GDM1 (cell line): ENCODE results near the gene NPR3.

Experiments
- DNase-seq: peaks from one replicate; lab custom pipeline; 2025; lab: John Stamatoyannopoulos, UW

Gene NPR3

DNA sequence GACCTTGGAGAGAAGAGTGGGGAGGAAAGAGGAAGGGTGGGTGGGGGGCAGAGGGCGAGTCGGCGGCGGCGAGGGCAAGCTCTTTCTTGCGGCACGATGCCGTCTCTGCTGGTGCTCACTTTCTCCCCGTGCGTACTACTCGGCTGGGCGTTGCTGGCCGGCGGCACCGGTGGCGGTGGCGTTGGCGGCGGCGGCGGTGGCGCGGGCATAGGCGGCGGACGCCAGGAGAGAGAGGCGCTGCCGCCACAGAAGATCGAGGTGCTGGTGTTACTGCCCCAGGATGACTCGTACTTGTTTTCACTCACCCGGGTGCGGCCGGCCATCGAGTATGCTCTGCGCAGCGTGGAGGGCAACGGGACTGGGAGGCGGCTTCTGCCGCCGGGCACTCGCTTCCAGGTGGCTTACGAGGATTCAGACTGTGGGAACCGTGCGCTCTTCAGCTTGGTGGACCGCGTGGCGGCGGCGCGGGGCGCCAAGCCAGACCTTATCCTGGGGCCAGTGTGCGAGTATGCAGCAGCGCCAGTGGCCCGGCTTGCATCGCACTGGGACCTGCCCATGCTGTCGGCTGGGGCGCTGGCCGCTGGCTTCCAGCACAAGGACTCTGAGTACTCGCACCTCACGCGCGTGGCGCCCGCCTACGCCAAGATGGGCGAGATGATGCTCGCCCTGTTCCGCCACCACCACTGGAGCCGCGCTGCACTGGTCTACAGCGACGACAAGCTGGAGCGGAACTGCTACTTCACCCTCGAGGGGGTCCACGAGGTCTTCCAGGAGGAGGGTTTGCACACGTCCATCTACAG, 760 bp downstream of the NPR3 start:
- DNase-seq = peak; percentile 31

DNA sequence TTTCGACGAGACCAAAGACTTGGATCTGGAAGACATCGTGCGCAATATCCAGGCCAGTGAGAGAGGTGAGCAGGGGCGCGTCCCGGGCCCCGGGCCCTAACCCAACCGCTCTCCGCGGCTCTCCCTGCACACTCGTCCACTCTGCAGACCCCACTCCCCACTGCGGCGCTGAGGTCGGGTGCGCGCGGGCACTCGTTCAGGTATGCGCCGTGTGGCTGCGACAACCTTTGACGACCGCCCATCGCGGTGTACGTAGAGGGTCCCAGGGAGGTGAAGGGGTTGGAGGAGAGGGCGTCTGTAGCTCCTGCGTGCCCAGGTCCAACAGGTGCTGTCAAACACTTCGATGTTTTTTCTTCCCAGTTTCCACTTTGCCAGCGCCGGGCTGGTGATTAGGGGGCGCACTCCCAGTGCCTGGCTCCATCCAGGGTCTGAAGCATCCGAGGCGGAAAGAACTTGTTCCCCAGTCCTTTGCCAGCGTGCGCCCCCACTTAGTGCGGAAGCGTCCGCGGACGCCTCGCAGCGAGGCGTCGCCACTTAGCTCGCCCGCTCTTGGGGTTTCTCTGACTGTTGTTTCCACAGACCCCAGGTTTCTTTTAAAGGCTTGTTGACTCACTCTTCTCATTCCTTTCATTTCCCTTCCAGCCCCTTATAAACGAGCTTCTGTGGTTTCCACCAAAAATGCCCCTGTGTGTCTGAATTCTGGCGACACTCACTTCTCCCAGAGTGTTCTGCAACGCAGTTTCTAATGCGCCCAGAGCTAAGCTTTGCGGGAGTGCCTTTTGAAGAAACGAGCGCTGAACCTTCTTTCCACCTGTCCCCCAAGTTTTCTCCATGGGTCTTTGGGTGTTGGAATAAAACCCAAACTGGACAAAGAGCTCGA, 1.6 kb downstream of the NPR3 start:
- DNase-seq = no peak

DNA sequence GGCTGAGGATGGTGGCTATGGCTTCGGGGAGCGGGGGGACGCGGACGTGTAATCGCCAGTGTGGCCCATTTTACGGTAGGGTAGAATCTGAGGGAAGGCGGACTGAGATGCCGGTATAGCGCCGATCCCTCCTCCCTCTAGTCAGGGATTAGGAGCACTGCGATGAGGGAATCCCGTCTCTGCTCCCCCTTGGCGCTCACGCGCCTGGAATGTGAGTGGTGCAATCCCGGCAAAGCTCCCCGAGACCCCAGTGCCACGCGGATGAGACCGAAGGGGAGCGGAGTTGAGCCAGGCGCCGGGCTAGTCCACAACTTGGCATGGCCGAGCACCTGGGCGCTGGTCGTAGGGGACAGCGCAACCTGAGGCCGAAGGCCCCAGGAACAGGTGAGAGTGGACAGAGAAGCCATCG, 2.2 kb downstream of the NPR3 start:
- no peak for DNase-seq

DNA sequence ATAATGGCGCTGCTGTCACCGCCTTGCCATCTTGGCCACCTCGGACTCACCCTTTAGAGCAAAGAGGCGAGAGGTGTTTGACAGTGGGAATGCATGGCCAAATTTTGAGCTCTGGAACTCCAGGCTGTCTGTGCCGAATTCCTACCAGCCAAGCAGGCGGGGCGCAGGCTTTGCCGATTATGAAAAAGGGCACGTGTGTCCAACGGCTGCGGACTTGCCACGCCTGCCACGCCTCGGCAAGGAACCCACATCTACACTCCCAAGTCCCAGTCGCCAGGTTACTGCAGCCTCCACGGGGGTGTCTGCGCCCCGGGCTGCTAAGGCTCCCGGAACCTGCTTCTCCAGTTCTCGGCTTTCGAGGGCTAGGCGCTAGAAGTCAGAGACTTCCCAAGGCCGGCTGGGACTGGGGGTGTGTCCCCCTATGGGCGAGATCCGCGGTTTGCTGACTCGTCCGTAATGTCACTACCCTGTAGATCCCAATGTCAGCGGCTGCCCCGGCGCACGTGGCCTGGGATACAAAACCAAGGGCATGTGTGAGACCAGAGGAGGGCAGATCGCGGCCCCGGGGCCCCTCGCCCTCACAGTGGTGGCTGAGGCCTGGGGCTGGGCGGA, 2.8 kb downstream of the NPR3 start:
- DNase-seq = peak; percentile 69

GRCh38 chr5:32714836-32715235, 3.7 kb downstream of the NPR3 start:
- DNase-seq = no peak

DNA sequence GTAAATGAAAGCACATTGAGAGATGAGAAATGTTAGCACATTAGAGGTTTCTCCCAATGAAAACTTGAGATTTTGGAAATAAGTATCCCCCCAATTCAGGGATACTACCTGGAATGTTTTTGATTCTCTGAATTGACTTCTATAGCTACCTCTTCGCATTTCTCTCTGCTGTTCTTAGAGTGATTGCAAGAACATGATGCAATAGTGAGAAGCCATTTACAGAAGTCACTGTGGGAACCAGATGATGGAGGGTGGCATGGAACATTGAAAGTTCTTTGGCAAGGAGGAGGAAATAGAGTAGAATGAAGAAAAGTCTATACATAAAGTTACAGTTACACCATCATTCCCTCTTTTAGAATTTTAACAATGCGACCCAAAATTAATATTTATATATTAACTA, 9.2 kb downstream of the NPR3 start:
- DNase-seq = no peak

DNA sequence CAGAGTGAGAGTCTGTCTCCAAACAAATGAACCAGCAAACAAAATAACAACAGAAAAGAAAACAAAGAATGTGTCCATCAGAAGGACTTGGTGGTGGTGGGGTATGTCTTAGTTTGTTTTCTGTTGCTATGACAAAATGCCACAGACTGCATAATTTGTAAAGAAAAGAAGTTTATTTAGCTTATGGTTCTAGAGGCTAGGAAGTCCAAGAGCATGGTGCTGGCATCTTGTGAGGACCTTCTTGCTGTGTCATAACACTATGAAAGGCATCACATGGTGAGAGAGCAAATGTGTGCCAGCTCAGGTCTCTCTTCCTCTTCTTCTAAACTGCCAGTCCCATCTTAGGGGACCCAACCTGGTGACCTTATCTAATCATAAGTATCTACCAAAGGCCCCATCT, 10.5 kb downstream of the NPR3 start:
- DNase-seq = no peak

DNA sequence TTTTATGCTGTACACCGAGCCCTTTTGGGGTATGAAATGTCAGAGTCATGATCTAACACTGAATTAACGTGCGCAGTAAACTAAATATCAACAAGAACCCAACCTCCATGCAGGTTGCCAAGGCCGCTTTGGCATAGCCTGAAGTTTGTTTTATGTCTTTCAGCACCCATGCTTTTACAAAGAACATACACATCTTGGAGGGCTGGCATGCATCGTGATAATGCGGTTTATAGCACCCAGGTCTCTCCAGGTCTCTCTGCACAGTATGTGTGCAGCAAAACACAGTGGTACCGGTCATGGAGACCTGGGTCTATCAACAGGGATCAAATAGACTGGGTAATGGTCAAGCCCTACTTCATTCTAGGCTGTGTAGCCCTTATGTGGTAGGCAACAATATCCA, 11.8 kb downstream of the NPR3 start:
- DNase-seq = no peak

- no peak for DNase-seq
Observed at GRCh38 chr5:32724526-32724925, 13.4 kb downstream of the NPR3 start.

- DNase-seq = peak; percentile 89
Observed at GRCh38 chr5:32726086-32726557, 15.0 kb downstream of the NPR3 start.

DNA sequence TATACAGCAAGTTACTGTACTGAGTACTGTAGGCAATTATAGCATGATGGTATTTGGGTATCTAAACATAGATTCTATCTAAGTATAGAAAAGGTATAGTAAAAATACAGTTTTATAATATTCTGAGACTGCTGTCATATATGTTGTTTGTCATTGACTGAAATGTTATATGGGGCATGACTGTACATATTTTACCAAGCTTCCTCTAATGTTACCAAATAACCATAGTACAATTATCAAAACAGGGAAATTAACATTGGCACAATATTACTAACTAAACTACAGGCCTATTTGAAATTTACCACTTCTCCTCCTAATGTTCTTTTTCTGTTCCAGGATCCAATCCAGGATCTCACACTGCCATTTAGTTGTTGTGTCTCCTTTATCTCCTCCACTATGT, 18.5 kb downstream of the NPR3 start:
- DNase-seq = no peak

DNA sequence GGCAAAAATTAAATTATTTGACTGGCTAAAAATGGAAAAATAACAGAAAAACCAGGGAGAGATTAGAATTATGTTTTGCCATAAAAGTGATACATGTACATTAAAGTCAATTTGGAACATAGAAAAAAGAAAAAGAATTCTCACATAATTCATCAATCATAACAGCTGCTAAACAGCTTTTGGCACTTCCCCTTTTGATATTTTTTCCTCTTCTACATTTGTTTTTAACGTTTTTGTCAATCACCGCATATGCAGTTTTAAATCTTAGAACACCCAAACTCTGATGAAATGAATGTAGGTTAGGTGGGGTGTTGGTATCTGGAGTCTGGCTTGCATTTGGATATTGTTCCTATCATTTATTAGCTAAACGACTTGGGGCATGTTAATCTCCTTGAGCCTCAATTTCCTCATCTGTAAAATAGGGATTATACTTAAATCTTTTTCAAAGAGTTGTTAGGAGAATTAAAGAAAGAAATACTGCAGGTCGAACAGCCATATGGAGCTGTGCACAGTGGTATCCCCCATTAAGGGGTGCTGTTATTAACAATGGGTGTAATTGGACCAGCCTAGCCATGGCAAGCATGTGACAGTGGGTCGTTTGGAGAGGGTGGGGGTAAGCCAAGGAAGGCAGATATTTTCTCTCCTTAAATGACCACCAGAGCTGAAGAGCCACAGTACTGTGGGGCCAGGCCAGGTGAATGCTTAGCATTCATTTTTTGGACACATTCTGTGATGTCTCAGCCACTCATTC, 22.6 kb downstream of the NPR3 start:
- DNase-seq = no peak

DNA sequence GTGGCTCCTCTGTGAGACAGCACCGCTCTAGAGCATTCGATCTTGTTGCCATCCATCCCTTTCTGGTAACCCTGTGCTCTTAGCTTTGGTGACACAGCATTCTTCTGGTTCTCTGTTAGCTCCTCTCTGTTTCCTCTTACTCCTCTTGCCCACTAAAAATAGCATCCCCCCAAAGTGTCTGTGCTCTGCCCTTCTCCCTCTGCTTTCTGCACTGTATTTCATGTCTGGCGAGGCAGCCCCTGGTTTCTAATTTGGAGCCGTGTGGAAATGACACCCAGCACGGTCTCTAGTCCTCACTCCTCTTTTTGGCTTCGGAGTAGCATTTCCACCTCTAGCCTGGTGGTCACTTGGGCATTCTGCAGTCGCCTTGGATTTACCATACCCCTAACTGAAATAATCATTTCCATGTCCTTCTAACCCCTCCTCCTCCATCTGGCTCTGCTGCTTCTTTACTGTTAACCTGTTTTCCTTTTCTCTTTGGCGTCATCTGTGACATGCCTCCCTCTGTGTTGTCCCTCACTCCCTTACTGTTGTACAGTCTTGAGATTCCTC, 23.8 kb downstream of the NPR3 start:
- peak; percentile 61 for DNase-seq

DNA sequence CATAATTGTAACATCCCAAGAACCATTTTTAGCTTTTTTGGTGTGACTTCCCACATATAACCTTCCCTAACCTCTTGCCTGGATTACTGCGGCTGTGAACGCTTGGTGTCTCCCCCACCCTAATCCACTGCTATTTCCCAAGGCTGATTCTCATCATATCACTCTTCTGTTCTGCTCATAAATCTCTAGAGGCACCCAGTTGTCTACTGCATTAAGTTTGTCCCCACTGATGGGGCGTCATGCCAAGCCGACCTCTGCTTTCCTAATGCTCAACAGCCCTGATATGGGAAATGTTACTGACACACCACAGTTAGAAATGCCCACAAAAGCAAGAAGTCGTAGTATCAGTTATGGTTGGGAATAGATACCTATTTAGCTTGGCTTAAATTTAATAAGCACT, 24.4 kb downstream of the NPR3 start:
- DNase-seq = no peak

- no peak for DNase-seq
Observed at GRCh38 chr5:32736842-32737241, 25.7 kb downstream of the NPR3 start.

GRCh38 chr5:32740651-32741050, 29.5 kb downstream of the NPR3 start:
- DNase-seq = no peak

DNA sequence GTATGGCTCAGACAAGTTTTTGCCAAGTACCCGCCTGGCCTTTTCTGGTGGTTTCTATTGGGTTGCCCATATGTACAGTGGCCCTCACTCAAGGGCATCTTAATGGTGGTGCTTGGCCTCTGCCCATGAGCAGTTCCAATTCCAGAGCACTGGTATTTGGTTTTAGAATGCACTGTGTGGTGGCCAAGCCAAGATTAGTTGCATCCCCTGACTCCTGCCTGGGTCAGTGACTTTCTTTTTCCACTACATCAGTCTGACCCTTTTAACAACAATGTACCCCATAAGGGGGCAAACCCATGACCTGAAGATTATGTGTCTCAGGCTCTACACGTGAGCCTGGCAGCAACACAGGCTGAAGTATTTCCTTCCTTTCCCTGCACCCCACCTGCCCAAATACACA, 34.2 kb downstream of the NPR3 start:
- no peak for DNase-seq

- DNase-seq = no peak
Observed at GRCh38 chr5:32752411-32752810, 41.3 kb downstream of the NPR3 start.

GRCh38 chr5:32753051-32753450, 41.9 kb downstream of the NPR3 start:
- DNase-seq = no peak

DNA sequence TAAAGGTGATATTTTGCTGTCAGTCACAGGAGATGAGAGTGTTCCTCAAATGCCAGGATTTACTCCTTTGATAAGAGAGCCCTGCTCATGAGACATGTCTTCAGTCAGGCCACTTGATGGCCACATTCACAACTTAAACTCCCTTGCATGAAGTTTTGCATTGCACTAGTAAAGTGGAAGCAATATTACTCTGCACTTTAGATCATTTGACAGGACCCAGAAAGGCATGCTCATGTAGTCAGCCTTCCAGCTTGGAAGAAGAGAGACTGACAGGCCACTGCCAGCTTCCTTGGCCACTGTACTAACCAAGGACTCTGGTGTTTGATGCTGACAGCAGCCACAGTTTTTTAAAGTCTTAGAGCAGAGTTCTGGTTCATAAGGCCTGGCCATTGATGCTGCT, 42.6 kb downstream of the NPR3 start:
- DNase-seq = no peak

- DNase-seq = no peak
Observed at GRCh38 chr5:32754284-32754683, 43.2 kb downstream of the NPR3 start.

- DNase-seq = no peak
Observed at GRCh38 chr5:32760091-32760509, 49.0 kb downstream of the NPR3 start.
